ENCODE data around the gene SDR42E1.

The SDR42E1 gene

GRCh38 chr16:81967358-81967757 is 43.9 kb downstream of the SDR42E1 start:
- H3K9ac ChIP-seq (ENCODE audit: insufficient read length, low read depth): no peak overlapping the region
- H3K9me3 ChIP-seq (ENCODE audit: insufficient read depth, low read length): peaks cover 27% of the 10 kb centered on the region
- no peak for TF ChIP-seq ZNF274 (IDR thresholded peaks at IDR 0.05; ENCODE audit: low read depth, low read length)
- TF ChIP-seq SUZ12 (IDR thresholded peaks at IDR 0.05; ENCODE audit: extremely low read depth, insufficient read depth, insufficient read length): no peak
- no peak for TF ChIP-seq YY1 (IDR thresholded peaks at IDR 0.05; ENCODE audit: insufficient read depth, insufficient read length)
- H3K4me3 ChIP-seq (ENCODE audit: insufficient read length, low read depth): no peak overlapping the region
- no peak for DNase-seq (ENCODE audit: low read depth, low spot score)
- no peaks in the 10 kb centered on the region for H3K36me3 ChIP-seq (ENCODE audit: insufficient read depth, insufficient read length, low read length)
- H3K4me1 ChIP-seq (ENCODE audit: insufficient read depth, insufficient read length): no peaks in the 10 kb centered on the region
- no peaks in the 10 kb centered on the region for H3K27me3 ChIP-seq (ENCODE audit: insufficient read depth, insufficient read length)

GRCh38 chr16:81964808-81965207 is 46.5 kb downstream of the SDR42E1 start:
- no peaks in the 10 kb centered on the region for H3K4me1 ChIP-seq (ENCODE audit: insufficient read depth, insufficient read length)
- no peak overlapping the region for H3K4me3 ChIP-seq (ENCODE audit: insufficient read length, low read depth)
- TF ChIP-seq ZNF274 (IDR thresholded peaks at IDR 0.05; ENCODE audit: low read depth, low read length) (no peak), YY1 (IDR thresholded peaks at IDR 0.05; ENCODE audit: insufficient read depth, insufficient read length) (no peak), SUZ12 (IDR thresholded peaks at IDR 0.05; ENCODE audit: extremely low read depth, insufficient read depth, insufficient read length) (no peak)
- H3K36me3 ChIP-seq (ENCODE audit: insufficient read depth, insufficient read length, low read length): no peaks in the 10 kb centered on the region
- H3K9ac ChIP-seq (ENCODE audit: insufficient read length, low read depth): no peak overlapping the region
- no peaks in the 10 kb centered on the region for H3K27me3 ChIP-seq (ENCODE audit: insufficient read depth, insufficient read length)
- DNase-seq (ENCODE audit: low read depth, low spot score): no peak
- 0 out of 2 replicates have a peak, but pooled peaks cover 5% of the 10 kb centered on the region for H3K9me3 ChIP-seq (ENCODE audit: insufficient read depth, low read length)

DNA sequence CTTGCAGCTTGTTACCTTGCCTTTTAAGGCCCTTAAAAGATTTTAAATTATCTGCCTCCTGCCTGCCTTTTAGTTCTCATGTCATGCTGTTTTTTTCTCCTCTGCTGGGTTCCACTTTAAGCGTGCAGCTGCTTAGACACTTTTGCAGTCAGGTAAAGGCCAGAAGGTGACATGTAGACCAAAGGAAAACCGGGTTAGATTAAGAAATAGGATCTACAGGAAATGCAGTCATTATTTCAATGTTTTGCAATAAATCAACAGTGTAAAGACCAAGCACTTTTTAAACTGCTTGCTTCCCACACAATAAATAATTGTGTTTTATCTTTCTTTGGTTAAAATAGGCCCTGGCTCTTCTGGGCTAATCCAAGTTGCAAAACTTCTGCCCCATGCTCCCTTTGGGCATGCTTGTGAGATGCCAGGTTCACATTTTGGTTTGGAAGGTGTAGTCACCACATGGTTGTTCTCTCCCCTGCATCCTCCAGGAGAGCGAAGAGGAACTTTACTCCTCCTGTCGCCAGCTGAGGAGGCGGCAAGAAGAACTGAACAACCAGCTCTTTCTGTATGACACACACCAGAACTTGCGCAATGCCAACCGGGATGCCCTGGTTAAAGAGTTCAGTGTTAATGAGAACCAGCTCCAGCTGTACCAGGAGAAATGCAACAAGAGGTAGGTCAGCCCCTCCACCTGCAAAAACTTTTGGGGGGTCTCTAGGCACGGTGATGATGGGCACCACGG is 54.9 kb downstream of the SDR42E1 start:
- H3K27me3 ChIP-seq (ENCODE audit: insufficient read depth, insufficient read length): no peaks in the 10 kb centered on the region
- H3K9me3 ChIP-seq (ENCODE audit: insufficient read depth, low read length): peaks cover 7% of the 10 kb centered on the region
- DNase-seq (ENCODE audit: low read depth, low spot score): no peak
- H3K4me3 ChIP-seq (ENCODE audit: insufficient read length, low read depth): no peak overlapping the region
- H3K9ac ChIP-seq (ENCODE audit: insufficient read length, low read depth): no peak overlapping the region
- no peaks in the 10 kb centered on the region for H3K4me1 ChIP-seq (ENCODE audit: insufficient read depth, insufficient read length)
- no peak for TF ChIP-seq YY1 (IDR thresholded peaks at IDR 0.05; ENCODE audit: insufficient read depth, insufficient read length)
- TF ChIP-seq ZNF274 (IDR thresholded peaks at IDR 0.05; ENCODE audit: low read depth, low read length): no peak
- TF ChIP-seq SUZ12 (IDR thresholded peaks at IDR 0.05; ENCODE audit: extremely low read depth, insufficient read depth, insufficient read length): no peak
- H3K36me3 ChIP-seq (ENCODE audit: insufficient read depth, insufficient read length, low read length): peaks cover 5% of the 10 kb centered on the region

DNA sequence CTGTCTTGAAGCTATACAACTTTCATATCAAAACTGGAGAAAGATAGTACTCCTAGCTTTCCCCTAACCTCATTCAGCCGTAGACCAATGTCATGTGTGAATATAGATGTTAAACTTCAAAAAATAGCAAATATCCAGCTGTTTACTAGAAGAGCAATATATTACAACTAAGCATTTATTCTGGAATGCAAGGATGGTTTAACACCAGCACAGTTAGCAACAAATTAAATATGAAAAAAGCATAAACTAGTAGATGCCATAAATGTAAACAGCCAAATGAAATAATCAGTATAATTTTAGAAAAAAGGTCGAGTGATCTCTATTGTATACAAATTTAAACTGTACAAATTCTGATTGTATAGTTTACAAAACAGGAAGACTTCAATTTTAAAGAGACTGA is 59.7 kb downstream of the SDR42E1 start:
- Histone ChIP-seq H3K9ac (ENCODE audit: insufficient read length, low read depth) (no peak overlapping the region), H3K9me3 (ENCODE audit: insufficient read depth, low read length) (peaks cover 21% of the 10 kb centered on the region), H3K4me3 (ENCODE audit: insufficient read length, low read depth) (no peak overlapping the region), H3K4me1 (ENCODE audit: insufficient read depth, insufficient read length) (no peaks in the 10 kb centered on the region), H3K27me3 (ENCODE audit: insufficient read depth, insufficient read length) (no peaks in the 10 kb centered on the region), H3K36me3 (ENCODE audit: insufficient read depth, insufficient read length, low read length) (peaks cover 5% of the 10 kb centered on the region)
- TF ChIP-seq ZNF274 (IDR thresholded peaks at IDR 0.05; ENCODE audit: low read depth, low read length) (no peak), YY1 (IDR thresholded peaks at IDR 0.05; ENCODE audit: insufficient read depth, insufficient read length) (no peak), SUZ12 (IDR thresholded peaks at IDR 0.05; ENCODE audit: extremely low read depth, insufficient read depth, insufficient read length) (no peak)
- no peak for DNase-seq (ENCODE audit: low read depth, low spot score)

GRCh38 chr16:81946206-81946605 is 65.1 kb downstream of the SDR42E1 start:
- TF ChIP-seq ZNF274 (IDR thresholded peaks at IDR 0.05; ENCODE audit: low read depth, low read length) (no peak), YY1 (IDR thresholded peaks at IDR 0.05; ENCODE audit: insufficient read depth, insufficient read length) (no peak), SUZ12 (IDR thresholded peaks at IDR 0.05; ENCODE audit: extremely low read depth, insufficient read depth, insufficient read length) (no peak)
- Histone ChIP-seq H3K4me3 (ENCODE audit: insufficient read length, low read depth) (no peak overlapping the region), H3K36me3 (ENCODE audit: insufficient read depth, insufficient read length, low read length) (no peaks in the 10 kb centered on the region), H3K9me3 (ENCODE audit: insufficient read depth, low read length) (peaks cover 12% of the 10 kb centered on the region), H3K9ac (ENCODE audit: insufficient read length, low read depth) (no peak overlapping the region), H3K4me1 (ENCODE audit: insufficient read depth, insufficient read length) (peaks cover 3% of the 10 kb centered on the region), H3K27me3 (ENCODE audit: insufficient read depth, insufficient read length) (no peaks in the 10 kb centered on the region)
- DNase-seq (ENCODE audit: low read depth, low spot score): no peak

GRCh38 chr16:81945665-81946064 is 65.6 kb downstream of the SDR42E1 start:
- DNase-seq (ENCODE audit: low read depth, low spot score): no peak
- no peaks in the 10 kb centered on the region for H3K36me3 ChIP-seq (ENCODE audit: insufficient read depth, insufficient read length, low read length)
- H3K4me3 ChIP-seq (ENCODE audit: insufficient read length, low read depth): no peak overlapping the region
- no peaks in the 10 kb centered on the region for H3K27me3 ChIP-seq (ENCODE audit: insufficient read depth, insufficient read length)
- TF ChIP-seq YY1 (IDR thresholded peaks at IDR 0.05; ENCODE audit: insufficient read depth, insufficient read length) (no peak), ZNF274 (IDR thresholded peaks at IDR 0.05; ENCODE audit: low read depth, low read length) (no peak), SUZ12 (IDR thresholded peaks at IDR 0.05; ENCODE audit: extremely low read depth, insufficient read depth, insufficient read length) (no peak)
- peaks cover 6% of the 10 kb centered on the region; the same call in 1 of the 2 replicates for H3K9me3 ChIP-seq (ENCODE audit: insufficient read depth, low read length)
- H3K4me1 ChIP-seq (ENCODE audit: insufficient read depth, insufficient read length): peaks cover 6% of the 10 kb centered on the region
- H3K9ac ChIP-seq (ENCODE audit: insufficient read length, low read depth): no peak overlapping the region

GRCh38 chr16:81942007-81942601 is 69.2 kb downstream of the SDR42E1 start:
- peak; percentile 27 for DNase-seq (ENCODE audit: low read depth, low spot score)
- Histone ChIP-seq H3K4me3 (ENCODE audit: insufficient read length, low read depth) (no peak overlapping the region), H3K4me1 (ENCODE audit: insufficient read depth, insufficient read length) (peaks cover 11% of the 10 kb centered on the region), H3K9me3 (ENCODE audit: insufficient read depth, low read length) (no peaks in the 10 kb centered on the region), H3K9ac (ENCODE audit: insufficient read length, low read depth) (no peak overlapping the region), H3K27me3 (ENCODE audit: insufficient read depth, insufficient read length) (no peaks in the 10 kb centered on the region), H3K36me3 (ENCODE audit: insufficient read depth, insufficient read length, low read length) (no peaks in the 10 kb centered on the region)
- TF ChIP-seq ZNF274 (IDR thresholded peaks at IDR 0.05; ENCODE audit: low read depth, low read length): no peak

Measured in NT2/D1 (cell line).